Measurements from ENCODE around the gene GCNA.

The GCNA gene, protein sequence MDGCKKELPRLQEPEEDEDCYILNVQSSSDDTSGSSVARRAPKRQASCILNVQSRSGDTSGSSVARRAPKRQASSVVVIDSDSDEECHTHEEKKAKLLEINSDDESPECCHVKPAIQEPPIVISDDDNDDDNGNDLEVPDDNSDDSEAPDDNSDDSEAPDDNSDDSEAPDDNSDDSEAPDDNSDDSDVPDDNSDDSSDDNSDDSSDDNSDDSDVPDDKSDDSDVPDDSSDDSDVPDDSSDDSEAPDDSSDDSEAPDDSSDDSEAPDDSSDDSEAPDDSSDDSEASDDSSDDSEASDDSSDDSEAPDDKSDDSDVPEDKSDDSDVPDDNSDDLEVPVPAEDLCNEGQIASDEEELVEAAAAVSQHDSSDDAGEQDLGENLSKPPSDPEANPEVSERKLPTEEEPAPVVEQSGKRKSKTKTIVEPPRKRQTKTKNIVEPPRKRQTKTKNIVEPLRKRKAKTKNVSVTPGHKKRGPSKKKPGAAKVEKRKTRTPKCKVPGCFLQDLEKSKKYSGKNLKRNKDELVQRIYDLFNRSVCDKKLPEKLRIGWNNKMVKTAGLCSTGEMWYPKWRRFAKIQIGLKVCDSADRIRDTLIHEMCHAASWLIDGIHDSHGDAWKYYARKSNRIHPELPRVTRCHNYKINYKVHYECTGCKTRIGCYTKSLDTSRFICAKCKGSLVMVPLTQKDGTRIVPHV

DNA sequence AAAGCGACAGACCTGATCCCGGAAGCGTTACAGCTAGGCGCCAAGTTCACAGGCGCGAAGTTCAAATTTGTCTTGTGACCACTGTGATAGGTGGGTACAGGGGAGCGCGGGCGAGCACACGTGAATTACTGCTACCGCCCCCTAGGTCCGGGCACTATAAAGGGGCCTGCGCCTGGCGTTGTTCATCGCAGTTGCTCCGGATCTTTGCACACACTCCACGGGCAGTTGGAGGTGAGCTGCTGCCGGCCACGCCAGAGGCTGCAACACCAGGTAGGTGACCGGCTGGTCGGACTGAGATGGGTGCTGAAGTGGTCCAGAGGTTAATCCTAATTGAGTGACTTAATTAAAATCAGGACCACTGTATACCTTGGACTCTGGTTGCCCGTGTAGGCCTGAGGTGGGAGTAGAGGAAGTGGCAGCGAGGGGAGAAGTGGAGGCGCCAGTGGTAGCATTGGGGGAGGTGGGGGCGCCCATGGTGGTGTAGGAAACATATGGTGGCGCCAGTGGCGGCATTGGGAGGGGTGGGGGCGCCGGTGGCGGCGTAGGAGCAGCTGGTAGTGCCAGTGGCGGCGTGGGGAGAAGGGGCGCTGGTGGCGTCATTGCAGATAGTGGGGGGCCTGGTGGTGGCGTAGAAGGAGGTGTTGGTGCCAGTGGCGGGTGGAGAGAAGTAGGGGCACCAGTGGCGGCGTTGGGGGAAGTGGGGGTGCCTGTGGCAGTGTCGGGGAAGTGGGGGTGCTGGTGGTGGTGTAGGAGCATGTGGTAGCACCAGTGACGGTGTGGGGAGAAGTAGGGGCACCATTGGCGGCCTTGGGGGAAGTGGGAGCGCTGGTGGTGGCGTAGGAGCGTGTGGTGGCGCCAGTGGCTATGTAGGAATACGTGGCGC lies at the start of gene GCNA:
Gene GCNA, plus strand, starts transcription at position 185 of the 883 bp plus-strand sequence. CDS start 2,385 bp downstream, outside the sequence.
- DNase-seq: no peak

DNA sequence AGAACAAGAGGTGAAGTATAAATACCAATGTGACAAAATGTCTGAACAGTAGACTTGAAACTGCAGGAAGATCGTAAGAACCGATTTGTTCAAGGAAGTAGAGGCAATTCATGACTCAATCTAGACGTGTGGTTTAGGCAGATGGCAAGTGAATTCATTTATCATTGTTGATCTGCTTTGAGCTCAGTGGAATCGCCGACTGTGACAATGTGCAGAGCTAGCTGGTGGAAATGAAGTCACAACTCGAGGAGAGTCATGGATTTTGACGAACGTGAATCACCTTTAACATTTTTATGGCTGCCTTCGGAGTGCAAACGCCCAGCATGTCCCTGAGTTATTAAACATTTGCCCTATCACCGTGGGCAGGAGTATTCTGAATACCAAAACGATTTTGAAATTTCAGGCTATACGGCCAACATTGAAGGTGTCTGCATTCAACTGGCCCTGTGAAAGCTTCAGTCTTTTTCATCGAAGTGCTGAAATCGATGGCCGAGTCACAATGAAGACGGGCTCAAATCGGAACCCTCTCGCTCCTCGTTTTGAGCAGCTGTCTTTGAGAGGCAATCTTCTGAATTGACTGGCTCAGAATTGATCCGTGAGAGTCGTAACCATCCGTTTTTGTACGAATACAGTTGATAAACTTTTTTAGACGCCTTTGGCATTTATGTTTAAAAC lies 46.0 kb upstream of the GCNA start:
- peak; percentile 51 for DNase-seq

DNA sequence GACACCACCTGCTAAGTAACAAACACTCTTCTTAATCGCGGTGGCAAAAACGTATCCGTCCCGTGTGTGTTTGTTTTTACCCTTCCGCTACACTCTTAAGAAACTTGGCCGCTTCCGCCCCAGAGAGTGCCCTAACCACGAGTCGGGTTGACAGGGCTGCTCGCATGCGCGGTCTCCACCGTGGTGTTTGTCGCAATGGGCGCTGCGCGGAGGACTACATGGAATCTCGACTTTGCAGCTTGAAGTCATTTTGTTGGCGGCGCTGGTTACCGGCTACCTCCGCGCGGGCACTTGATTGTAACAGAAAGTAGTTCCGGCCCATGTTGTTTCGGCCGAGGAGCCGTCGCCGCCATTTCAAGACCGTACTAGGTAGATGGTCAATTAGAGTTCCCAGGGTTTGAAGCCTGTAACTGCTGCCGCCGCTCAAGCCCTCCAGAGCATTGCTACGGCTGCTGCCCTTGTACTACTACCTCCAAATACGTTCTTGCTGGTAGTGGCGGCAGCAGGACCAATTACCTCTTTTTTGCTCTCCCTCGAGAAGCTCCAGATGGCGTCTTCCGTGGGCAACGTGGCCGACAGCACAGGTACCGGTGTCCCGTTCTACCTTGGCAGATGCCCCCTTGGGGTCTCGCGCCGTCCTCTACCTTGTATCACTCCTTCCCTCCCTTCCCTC lies 45.3 kb upstream of the GCNA start, which contains the start of gene OGT:
Gene OGT, plus strand, starts transcription at position 352 of the 673 bp plus-strand sequence. Its CDS starts 196 bp downstream, at position 548.
- DNase-seq: peak; percentile 86

DNA sequence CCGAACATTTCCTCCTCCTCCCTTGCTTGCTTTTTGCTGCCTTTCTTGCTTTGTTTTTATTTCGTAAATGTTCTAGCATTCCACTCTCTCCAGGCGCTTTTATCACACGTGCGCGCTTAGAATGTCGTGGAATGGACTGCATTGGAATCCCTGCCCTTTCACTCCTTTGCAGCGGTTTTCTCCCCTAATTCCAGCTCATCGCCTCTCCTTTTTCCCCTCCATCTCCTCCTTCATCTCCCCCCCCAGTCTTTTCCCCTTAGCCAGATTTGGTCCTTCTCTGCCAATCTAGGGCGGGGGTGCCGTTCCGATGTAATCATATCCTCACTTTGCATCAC lies 44.8 kb upstream of the GCNA start:
- no peak for DNase-seq

DNA sequence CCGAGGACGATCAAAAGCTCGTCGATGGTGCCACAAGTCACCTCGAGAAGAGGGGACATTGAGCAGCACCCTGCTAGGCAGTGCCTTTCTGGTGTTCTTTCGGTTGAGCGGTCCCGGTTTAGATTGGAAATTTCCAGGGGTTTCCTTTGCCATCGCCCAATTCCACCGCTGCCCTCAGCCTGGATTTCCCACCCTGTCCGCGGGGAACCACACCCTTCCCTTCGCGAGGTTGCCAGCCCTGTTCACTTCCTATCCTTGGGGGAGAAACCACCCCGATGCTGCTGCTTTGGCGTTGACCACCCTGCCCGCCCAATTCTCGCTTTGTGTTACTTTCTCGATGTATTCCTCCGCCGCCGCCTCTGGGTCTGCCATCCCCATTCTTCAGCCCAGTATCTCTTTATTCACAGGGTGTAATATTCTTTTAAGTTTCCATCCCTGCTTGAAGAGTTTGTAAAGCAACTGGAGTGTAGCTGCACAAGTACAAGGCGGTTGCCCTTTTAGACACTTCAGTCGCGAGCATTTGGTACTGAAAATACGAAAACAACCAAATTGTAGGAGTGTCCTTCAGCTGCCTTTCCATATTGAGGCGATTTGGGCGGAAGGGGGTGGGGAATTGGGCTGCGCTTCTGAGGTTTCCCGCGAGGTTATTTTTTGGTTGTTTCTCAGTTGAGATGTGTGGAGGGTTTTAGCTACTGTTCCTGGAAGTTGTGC lies 44.2 kb upstream of the GCNA start:
- DNase-seq: no peak

DNA sequence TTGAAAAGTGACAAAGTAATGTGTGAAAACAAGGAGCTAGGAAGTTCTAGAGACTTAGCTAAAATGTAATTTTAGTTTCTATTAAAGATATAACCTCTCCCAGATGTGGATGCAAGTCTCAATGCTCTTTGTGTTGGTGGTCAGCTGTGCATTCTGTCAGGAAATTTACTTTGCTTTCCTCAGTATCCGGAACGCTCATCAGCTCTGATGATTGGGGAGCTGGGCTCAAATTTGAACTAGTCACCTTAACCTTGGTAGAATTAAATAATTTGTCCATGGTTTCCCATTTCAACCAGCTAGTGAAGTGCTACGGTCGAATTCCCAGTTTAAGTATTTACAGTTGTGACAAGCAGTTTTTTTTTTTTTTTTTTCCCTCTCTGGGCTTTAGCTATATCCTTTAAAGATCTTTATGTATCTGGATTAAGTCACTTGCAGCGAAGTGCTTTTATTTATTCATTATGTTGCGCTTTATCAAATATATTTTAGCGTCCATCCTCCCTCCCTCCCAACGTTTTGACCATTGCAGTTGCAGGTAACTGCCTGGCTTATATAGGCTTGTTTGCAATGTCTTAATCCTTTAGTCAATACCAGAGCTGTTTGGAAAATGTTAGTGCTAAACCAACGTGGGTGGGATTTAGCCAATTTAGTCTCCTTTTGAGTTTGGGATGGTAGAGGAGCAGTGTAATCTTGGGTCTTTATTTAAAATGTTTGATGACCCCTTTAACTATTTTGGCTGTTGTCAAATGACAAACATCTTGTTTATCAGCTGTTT lies 43.3 kb upstream of the GCNA start:
- no peak for DNase-seq

DNA sequence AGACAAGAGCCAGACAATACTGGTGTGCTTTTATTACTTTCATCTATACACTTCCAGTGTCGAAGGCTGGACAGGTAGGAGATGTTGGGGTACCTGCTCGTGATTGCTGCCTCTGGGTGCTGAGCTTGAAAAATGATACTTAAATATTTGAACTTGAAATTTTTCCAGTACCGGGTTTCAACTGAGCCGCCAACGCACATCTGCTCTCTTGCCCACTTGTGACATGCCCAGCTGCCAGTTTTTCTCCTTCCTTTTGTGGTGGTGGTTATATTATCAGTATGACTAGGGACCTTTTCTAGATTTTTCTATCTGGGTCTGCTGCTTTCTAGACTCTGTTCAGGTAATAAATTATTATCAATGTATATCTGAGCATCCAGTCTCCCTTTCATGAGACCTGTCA lies 42.0 kb upstream of the GCNA start:
- no peak for DNase-seq

DNA sequence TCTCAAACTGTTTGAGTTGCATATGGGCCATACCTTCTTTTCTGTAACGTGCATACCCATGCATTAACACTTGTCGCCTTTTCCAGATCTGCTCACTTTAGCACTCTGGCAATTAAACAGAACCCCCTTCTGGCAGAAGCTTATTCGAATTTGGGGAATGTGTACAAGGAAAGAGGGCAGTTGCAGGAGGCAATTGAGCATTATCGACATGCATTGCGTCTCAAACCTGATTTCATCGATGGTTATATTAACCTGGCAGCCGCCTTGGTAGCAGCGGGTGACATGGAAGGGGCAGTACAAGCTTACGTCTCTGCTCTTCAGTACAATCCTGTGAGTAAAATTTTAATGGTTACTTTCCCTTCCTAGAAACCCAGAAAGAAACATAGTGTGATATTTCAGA lies 40.5 kb upstream of the GCNA start:
- no peak for DNase-seq

DNA sequence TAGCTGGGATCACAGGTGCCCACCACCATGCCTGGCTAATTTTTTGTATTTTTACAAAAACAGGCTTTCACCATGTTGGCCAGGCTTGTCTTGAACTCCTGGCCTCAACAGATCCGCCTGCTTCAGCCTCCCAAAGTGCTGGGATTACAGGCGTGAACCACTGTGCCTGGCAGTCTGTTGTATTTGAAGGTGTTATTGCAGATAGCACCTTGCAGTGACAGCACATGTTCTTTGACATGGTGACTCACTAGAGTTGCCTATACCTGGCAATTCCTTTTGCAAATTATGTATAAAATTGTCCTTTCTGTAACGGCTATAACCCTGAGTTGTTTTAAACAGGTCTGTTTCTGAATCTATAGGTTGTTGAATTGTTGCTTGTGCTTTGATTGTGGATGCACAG lies 37.4 kb upstream of the GCNA start:
- DNase-seq: no peak

DNA sequence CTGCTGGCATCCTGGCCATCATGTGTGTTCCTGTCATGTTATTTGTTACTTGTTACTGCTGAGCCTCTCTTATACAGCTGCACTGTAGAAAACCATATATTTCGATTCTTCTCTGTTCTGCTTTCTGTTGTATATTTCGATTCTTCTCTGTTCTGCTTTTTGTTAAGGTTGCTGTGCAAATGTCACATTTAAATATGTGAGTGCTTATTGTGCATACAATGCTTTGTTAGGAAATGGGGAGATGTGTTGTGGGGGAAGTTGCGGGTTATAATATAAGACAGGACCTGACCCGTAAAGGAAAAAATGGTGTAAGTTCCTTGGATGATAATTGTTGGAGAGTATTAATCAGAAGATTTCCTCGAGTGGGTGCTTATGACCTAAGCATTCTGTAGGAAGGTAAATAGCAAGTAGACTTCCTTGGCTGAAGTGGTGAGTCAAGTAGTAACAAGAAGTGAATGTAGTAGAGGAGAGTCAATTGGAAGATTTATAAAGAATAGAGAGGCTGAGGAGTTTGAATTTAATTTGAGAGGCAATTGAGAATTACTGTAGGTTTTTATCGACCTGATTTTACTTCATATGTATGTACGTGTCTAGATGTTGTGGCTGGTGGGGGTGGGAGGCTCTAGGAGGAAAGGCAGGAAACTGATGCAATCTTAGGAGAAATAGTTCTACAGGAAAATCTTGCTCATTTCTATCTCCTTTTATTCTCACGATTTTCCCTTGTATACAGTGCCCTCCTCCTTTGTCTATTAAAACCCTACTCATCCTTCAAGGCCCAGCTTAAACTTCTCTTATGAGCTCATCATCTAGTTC lies 36.8 kb upstream of the GCNA start:
- DNase-seq: peak; percentile 25

DNA sequence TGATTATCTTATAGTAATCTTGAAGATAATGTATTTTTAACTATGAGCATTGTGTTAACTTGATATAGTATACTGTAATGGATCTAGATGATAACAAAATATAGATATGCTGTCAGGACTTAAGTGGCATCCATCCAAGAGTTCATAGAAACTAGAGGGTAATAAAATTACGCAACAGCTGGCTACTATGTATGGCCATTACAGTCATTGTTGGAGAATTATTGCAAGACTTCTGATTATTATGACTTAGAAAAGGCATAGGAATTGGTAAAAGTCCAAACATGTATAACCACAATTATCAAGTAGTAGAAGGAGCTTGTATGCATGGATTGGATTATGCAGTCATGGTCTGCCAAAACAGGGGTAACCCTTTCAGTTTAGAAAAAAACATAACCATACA lies 35.8 kb upstream of the GCNA start:
- peak; percentile 0 for DNase-seq

DNA sequence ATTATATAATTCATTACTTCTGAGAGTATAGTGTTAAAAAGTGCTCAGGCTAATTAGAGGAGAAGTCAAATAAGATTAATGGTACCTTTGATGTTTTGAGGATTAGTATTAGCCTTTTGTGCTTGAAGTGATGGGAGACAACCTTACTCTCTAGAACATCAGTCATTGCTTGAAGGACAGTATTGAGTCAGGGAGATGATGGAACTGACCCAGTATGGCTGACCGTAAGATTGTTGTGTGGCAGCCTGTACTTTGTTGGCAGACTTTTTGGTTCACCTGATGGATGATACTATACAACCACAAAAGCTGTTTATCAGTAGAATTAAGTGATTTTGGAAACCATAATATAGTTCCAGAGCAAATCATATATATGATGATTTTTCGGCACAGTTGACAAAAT lies 35.4 kb upstream of the GCNA start:
- DNase-seq: no peak

DNA sequence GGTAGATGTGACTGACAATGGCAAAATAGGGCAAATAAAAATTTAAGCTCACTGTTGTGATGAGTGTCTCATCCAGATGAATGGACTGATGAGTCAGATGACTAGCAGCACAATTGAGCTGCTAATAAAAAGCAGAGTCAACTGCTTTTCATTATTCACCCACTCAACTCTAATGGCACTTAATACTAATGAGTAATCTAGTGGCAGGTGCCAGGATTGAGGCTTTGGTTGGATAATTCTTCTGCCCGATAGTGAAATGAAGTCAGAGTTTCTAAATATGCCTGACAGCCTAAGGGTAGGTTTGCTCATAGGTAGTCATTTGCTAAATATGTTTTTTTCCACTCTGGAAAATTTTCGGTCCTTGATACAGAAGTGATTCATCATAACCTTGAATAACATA lies 34.9 kb upstream of the GCNA start:
- DNase-seq: no peak

DNA sequence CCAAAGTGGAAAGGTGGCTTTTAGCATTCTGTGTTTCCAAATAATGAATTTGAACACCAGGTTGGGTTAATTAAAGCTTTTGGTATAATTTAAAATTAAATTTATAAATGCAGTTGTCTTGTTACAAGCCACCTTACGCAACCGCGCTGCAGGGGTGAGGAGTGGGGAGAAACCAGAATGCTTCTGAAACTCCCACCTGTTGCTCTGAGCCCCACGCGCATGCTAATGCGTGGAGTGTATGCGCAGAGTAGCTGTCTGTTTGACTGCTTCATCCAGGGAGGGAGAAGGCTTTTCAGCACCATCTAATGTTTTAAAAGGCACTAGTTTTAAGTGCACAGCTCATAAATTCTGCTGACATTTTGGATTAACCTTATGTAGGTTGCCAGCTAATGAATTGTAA lies 32.9 kb upstream of the GCNA start:
- no peak for DNase-seq

DNA sequence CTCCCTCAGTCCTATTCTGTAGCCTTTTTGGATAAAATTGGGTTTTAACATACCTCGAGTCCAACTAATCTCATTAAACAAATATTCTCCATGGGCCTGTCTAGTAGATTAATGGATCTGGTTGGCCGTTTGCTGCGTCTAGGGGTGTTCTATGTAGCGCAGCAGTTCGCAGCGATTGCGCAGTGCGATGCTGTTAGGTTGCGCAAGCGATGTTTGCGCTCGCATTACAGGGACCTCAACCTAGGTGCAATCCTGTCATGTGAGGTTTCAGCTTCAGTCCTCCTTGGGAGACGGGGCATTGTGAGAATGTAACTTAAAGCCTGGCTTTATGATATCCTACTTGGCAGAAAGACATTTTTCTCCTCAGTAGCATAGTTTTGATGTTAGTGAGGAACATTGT lies 31.4 kb upstream of the GCNA start:
- no peak for DNase-seq

DNA sequence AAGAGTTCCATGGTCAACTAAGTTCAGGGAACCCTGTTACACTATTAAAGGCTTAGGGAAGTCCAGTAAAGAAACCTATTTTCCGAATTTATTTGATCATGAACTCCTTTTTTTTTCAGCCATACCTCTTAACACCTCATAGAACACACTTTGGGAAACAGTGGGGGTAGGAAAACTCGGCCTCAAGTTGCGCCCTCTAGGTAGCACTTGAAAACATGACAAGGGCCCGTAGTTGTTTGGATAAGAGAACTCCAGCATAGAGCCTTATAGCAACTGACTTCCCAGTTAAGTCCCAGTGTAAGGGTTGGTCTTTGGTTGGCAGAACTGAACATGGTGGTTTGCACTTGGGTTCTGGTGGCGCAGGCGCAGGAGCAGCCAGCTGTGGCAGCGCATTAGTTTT lies 30.9 kb upstream of the GCNA start:
- DNase-seq: no peak

DNA sequence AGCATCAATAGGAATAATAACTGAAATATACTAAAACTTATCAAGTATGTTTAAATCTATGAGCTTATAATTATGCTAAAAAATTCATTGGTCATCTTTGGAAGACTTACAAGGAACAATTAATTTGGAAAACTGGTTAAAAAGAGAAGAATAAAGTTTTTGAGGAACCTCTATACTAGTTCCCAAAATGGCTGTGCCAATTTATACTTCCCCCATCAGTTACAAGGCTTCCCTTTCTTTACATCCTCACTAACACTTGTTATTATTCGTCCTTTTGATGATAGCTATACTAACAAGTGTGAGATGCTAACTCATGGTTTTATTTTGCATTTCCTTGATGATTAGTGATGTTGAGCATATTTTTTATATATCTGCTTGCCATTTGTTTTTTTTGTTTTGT lies 28.3 kb upstream of the GCNA start:
- DNase-seq: no peak

DNA sequence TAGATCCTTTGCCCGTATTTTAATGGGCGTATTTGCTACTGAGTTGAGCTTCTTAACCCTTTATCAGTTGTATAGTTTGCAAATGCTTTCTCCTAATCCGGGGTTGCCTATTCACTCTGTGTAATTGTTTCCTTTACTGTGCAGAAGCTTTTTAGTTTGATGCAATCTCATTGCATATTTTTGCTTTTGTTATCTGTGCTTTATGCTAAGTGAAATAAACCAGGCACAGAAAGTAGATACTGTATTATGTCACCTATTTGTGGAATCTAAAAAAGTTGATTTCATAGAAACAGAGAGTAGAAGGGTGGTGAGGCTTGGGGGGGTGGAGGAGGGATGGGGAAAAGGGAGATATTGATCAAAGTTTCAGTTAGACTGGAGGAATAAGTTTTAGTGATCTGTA lies 27.7 kb upstream of the GCNA start:
- no peak for DNase-seq

DNA sequence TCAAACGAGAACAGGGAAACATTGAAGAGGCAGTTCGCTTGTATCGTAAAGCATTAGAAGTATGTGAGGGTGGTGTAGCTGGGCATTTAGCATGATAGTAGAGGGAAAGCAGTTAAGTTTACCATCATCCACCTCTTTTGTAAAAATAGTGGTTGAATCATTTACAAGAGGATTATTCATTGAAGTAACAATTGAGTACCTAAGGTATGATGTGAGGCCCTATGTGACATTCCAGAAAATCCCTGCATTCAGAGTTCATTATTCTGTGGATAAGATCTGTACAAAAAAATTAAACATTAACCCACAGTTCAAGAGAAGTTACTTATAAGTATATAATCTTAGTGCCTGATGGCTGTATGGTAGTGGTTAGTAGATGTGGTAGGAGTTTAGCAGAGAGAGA lies 22.2 kb upstream of the GCNA start:
- DNase-seq: no peak

DNA sequence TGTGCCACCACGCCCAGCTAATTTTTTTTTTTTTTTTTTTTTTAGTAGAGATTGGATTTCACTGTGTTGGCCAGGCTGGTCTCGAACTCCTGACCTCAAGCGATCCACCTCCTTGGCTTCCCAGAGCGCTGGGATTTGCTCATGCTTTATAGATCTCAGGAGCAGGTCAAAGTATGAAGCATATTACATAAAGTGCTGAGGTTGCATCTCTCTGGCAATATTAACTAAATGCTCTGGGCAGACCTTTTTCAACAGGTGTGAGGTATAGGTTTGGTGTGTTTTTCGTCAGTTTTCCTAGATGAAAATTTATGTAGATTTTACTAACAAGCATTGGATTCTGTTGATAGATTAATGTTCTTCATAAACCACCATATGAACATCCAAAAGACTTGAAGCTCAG lies 19.3 kb upstream of the GCNA start:
- no peak for DNase-seq

Measured in GF-D8 (cell line).